ENCODE results near the gene BNC2.

BNC2 gene

GRCh38 chr9:16625161-16625631 is 245.3 kb downstream of the BNC2 start:
- no peak for ATAC-seq

- no peak for ATAC-seq
Observed at GRCh38 chr9:16624744-16625117, 245.7 kb downstream of the BNC2 start.

GRCh38 chr9:16623989-16624743 is 246.3 kb downstream of the BNC2 start:
- no peak for ATAC-seq

- no peak for ATAC-seq
Observed at GRCh38 chr9:16622541-16622940, 247.9 kb downstream of the BNC2 start.

GRCh38 chr9:16619914-16620520 is 250.5 kb downstream of the BNC2 start:
- ATAC-seq, result no peak

GRCh38 chr9:16619402-16619801 is 251.1 kb downstream of the BNC2 start:
- ATAC-seq, result no peak

GRCh38 chr9:16618524-16618923 is 251.9 kb downstream of the BNC2 start:
- ATAC-seq, result no peak

GRCh38 chr9:16616686-16617085 is 253.8 kb downstream of the BNC2 start:
- no peak for ATAC-seq

- ATAC-seq, result no peak
Observed at GRCh38 chr9:16615451-16615850, 255.0 kb downstream of the BNC2 start.

GRCh38 chr9:16613605-16614004 is 256.9 kb downstream of the BNC2 start:
- no peak for ATAC-seq

GRCh38 chr9:16613051-16613450 is 257.4 kb downstream of the BNC2 start:
- ATAC-seq, result no peak

- no peak for ATAC-seq
Observed at GRCh38 chr9:16612627-16613026, 257.8 kb downstream of the BNC2 start.

GRCh38 chr9:16611983-16612382 is 258.5 kb downstream of the BNC2 start:
- no peak for ATAC-seq

GRCh38 chr9:16611001-16611400 is 259.5 kb downstream of the BNC2 start:
- ATAC-seq, result no peak

GRCh38 chr9:16610538-16610937 is 259.9 kb downstream of the BNC2 start:
- no peak for ATAC-seq

- ATAC-seq, result no peak
Observed at GRCh38 chr9:16608906-16609305, 261.6 kb downstream of the BNC2 start.

- no peak for ATAC-seq
Observed at GRCh38 chr9:16602494-16602893, 268.0 kb downstream of the BNC2 start.

GRCh38 chr9:16601991-16602390 is 268.5 kb downstream of the BNC2 start:
- no peak for ATAC-seq

GRCh38 chr9:16598316-16598715 is 272.2 kb downstream of the BNC2 start:
- no peak for ATAC-seq

GRCh38 chr9:16597136-16597535 is 273.3 kb downstream of the BNC2 start:
- ATAC-seq, result no peak

GRCh38 chr9:16595227-16595626 is 275.2 kb downstream of the BNC2 start:
- no peak for ATAC-seq

- no peak for ATAC-seq
Observed at GRCh38 chr9:16594787-16595186, 275.7 kb downstream of the BNC2 start.

GRCh38 chr9:16593746-16594145 is 276.7 kb downstream of the BNC2 start:
- ATAC-seq, result no peak

- no peak for ATAC-seq
Observed at GRCh38 chr9:16591092-16591491, 279.4 kb downstream of the BNC2 start.

- ATAC-seq, result no peak
Observed at GRCh38 chr9:16585591-16585990, 284.9 kb downstream of the BNC2 start.
